ENCODE results near the gene PIK3AP1. TPM values are rescaled to one million over a fixed set of nuclear protein-coding genes. Genes with fewer than 3 reads are reported as not detected.

Gene PIK3AP1
- polyA plus RNA-seq, 1 of the 3 experiments (the other 2 are of a cell fraction), result 0.07 TPM

DNA sequence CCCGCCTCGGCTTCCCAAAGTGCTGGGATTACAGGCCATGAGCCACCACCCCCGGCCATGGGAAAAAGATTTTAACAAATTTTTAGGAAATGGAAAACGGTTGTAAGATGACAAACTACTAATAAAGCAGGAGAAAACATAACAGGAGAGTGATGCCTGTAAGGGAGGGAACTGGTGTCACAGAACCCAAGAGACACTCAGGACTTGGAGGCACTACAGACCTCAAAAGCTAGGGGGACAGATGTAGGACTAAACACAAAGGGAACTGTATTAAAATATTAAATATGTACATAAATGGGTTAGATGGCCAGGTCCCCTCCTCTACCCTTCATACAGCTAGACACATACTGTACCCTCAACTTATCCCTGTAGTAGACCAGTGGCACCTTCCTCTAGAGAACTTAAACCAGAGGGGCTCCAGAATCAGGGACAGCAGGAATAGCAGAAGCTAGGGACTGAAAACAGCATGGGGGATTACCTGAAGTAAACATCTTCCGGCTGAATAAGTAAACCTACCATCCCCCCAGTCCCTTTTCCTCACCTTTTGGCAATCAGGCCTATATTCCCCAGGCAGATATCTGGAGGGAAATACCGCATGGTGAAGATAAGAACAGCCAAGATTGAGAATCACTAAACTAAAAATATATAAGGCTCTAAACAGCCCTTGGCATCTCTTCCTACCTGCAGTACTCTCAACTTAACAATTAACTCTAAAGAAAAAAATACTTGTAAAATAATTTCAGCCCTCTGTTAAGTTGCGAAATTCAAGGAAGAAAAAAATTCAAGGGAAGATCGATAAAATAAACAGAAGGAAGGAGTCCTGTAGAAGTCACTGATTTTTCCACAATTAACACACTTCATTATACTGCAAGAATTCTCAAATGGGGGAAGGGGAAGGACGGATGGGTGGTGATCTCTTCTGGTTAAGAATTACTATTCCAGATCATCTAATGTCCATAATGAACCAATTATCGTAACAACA lies 149.0 kb downstream of the PIK3AP1 start:
- no peaks in the 10 kb centered on the region for H3K9me2 ChIP-seq
- H3K9me3 ChIP-seq, result no peaks in the 10 kb centered on the region
- H3K79me2 ChIP-seq (ENCODE audit: insufficient read depth), result peaks cover 100% of the 10 kb centered on the region
- peaks cover 28 to 35% of the 10 kb centered on the region in 2 experiments for H3K36me3 ChIP-seq (replicated peaks in 1 of 2; ENCODE audit: control insufficient read depth in 1 of 2, insufficient read depth in 2 of 2, low read length in 1 of 2)
- peaks cover 0 to 2% of the 10 kb centered on the region in 2 experiments; a peak in 1 of 4 replicates for H3K4me1 ChIP-seq (ENCODE audit: control insufficient read depth in 1 of 2, insufficient read depth in 2 of 2, low read depth in 1 of 2, low read length in 1 of 2)
- no peak overlapping the region for H3K9ac ChIP-seq
- ChIA-PET POLR2A (no interaction called here), CTCF (interaction anchor here (0.8 to 1.2 kb wide), 2 partner anchors 10 to 15 kb away, joined by 3 read pairs; no protein-coding TSS in a partner anchor)
- DNase-seq, result no peak
- 89% methylated on average over 10 of the region's 10 CpGs for WGBS (ENCODE audit: low lambda C conversion rate)
- peaks cover 98% of the 10 kb centered on the region for H4K20me1 ChIP-seq (ENCODE audit: insufficient read depth)
- H3K27me3 ChIP-seq (ENCODE audit: insufficient read depth), result no peaks in the 10 kb centered on the region
- H3K4me2 ChIP-seq, result no peak overlapping the region
- no peak overlapping the region for H2AFZ ChIP-seq (ENCODE audit: low read depth)
- H3K4me3 ChIP-seq (ENCODE audit: low read depth in 2 of 2, low read length in 1 of 2), result no peak overlapping the region
- peaks cover 2% of the 10 kb centered on the region for H3F3A ChIP-seq (replicated peaks; ENCODE audit: insufficient read depth)
- no peak overlapping the region; a peak in 1 of 4 replicates for H3K27ac ChIP-seq (ENCODE audit: low read depth in 2 of 2, low read length in 1 of 2)
- TF ChIP-seq EZH2phosphoT487 (IDR thresholded peaks at IDR 0.05; ENCODE audit: borderline replicate concordance, low read depth) (no peak), FOXM1 (IDR thresholded peaks at IDR 0.05; ENCODE audit: low read depth) (no peak), GATA2 (CRISPR knock-in tag; IDR thresholded peaks at IDR 0.05) (no peak), TEAD4 (IDR thresholded peaks at IDR 0.05; ENCODE audit: borderline replicate concordance, insufficient read depth) (no peak), JUND (IDR thresholded peaks at IDR 0.05) (no peak), FOSL2 (IDR thresholded peaks at IDR 0.05; ENCODE audit: borderline replicate concordance, low read depth) (no peak), SMC3 (IDR thresholded peaks at IDR 0.05; ENCODE audit: low read depth, low read length) (no peak), MEF2A (IDR thresholded peaks at IDR 0.05; ENCODE audit: borderline replicate concordance, low read depth) (no peak), TAF1 (IDR thresholded peaks at IDR 0.05; ENCODE audit: borderline replicate concordance, low read depth, low read length) (no peak), TCF12 (IDR thresholded peaks at IDR 0.05) (no peak), EP300 (IDR thresholded peaks at IDR 0.05; ENCODE audit: borderline replicate concordance in 1 of 2, low read depth in 1 of 2, low read length in 1 of 2) (no peak), RXRA (IDR thresholded peaks at IDR 0.05; ENCODE audit: borderline replicate concordance, low read depth) (no peak)
- TF ChIP-seq, protein P1, sequence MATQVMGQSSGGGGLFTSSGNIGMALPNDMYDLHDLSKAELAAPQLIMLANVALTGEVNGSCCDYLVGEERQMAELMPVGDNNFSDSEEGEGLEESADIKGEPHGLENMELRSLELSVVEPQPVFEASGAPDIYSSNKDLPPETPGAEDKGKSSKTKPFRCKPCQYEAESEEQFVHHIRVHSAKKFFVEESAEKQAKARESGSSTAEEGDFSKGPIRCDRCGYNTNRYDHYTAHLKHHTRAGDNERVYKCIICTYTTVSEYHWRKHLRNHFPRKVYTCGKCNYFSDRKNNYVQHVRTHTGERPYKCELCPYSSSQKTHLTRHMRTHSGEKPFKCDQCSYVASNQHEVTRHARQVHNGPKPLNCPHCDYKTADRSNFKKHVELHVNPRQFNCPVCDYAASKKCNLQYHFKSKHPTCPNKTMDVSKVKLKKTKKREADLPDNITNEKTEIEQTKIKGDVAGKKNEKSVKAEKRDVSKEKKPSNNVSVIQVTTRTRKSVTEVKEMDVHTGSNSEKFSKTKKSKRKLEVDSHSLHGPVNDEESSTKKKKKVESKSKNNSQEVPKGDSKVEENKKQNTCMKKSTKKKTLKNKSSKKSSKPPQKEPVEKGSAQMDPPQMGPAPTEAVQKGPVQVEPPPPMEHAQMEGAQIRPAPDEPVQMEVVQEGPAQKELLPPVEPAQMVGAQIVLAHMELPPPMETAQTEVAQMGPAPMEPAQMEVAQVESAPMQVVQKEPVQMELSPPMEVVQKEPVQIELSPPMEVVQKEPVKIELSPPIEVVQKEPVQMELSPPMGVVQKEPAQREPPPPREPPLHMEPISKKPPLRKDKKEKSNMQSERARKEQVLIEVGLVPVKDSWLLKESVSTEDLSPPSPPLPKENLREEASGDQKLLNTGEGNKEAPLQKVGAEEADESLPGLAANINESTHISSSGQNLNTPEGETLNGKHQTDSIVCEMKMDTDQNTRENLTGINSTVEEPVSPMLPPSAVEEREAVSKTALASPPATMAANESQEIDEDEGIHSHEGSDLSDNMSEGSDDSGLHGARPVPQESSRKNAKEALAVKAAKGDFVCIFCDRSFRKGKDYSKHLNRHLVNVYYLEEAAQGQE (IDR thresholded peaks at IDR 0.05; ENCODE audit: low read depth, low read length), result no peak
